Heart left ventricle (tissue), 16 donors: ENCODE results near the gene DOCK4. TPM values are rescaled to one million over a fixed set of nuclear protein-coding genes. Genes with fewer than 3 reads are reported as not detected.

ENCODE experiments used
- ATAC-seq, 4 donors: fragments of 200-7000 bp; cut with Tn5 transposase; one replicate each; pipeline ENCODE4 v1.9.1; 2020 to 2022; ENCODE audit warnings: moderate library complexity in 4 of 4, mild to moderate bottlenecking in 3 of 4, moderate number of reproducible peaks in 1 of 4
- DNase-seq, 5 donors: peaks; one replicate each; pipeline ENCODE4 v3.0.0-alpha.2; 2020
- H3K27ac ChIP-seq, 12 donors: fragments of 200-600 bp; sonication (generic) in 4 of 12; one replicate each; pipeline versions ENCODE4 v1.5.0 to v1.8.0; 2016 to 2022; ENCODE audit warnings: mild to moderate bottlenecking in 2 of 12
- H3K27me3 ChIP-seq, 9 donors: fragments of 200-600 bp; sonication (generic) in 2 of 9; one replicate each; pipeline versions ENCODE4 v1.5.1 to v1.8.0; 2016 to 2022; ENCODE audit warnings: mild to moderate bottlenecking in 3 of 9
- H3K36me3 ChIP-seq, 9 donors: fragments of 200-600 bp; sonication (generic) in 2 of 9; one replicate each; pipeline versions ENCODE4 v1.5.0 to v1.8.0; 2018 to 2022; ENCODE audit warnings: mild to moderate bottlenecking in 2 of 9
- H3K4me1 ChIP-seq, 12 donors: fragments of 200-600 bp; sonication (generic) in 4 of 12; one replicate each; pipeline versions ENCODE4 v1.5.0 to v1.8.0; 2016 to 2022; ENCODE audit warnings: mild to moderate bottlenecking in 3 of 12
- H3K4me3 ChIP-seq, 12 donors: fragments of 200-600 bp; sonication (generic) in 4 of 12; one replicate each; pipeline versions ENCODE4 v1.5.0 to v1.8.0; 2017 to 2022; ENCODE audit warnings: mild to moderate bottlenecking in 9 of 12, moderate library complexity in 4 of 12
- H3K9me3 ChIP-seq, 12 donors: fragments of 200-600 bp; sonication (generic) in 4 of 12; one replicate each; pipeline versions ENCODE4 v1.5.0 to v1.8.0; 2016 to 2022; ENCODE audit warnings: mild to moderate bottlenecking in 1 of 12
- CTCF ChIP-seq, 12 donors: fragments of 200-600 bp; sonication (generic) in 4 of 12; IDR thresholded peaks; one replicate each; pipeline versions ENCODE4 v1.5.0 to v1.8.0; 2018 to 2022; ENCODE audit warnings: antibody characterized with exemption in 12 of 12, mild to moderate bottlenecking in 5 of 12
- POLR2A ChIP-seq, 2 donors: fragments of 450-650 bp; IDR thresholded peaks; one replicate each; pipeline ENCODE4 v1.6.1; 2017; ENCODE audit warnings: antibody characterized with exemption in 2 of 2, mild to moderate bottlenecking in 2 of 2, moderate library complexity in 2 of 2
- WGBS, 4 donors: extraction: QIAGEN DNeasy Blood & Tissue Kit in 2 of 4; methylation state at CpG; one replicate each; pipeline versions ENCODE4 v1.1.5 to v1.1.7; 2013 to 2018; 5-methylcytosine and 5-hydroxymethylcytosine counted together
- intact Hi-C, 10 donors: fragments of 100-400 bp; cut with DNase I; formaldehyde crosslinking; loops; one replicate each; pipeline versions ENCODE4 v1.11.1 to v1.14.2; 2022
- polyA plus RNA-seq, 2 donors: library from polyadenylated mRNA; stranded (reverse); fragments of 200-250 nt; gene quantifications; one replicate each; pipeline ENCODE4 v1.2.3, GENCODE V29; 2013
- total RNA-seq, 9 donors: library from RNA; depleted of rRNA in 2 of 9; stranded (reverse); fragments of >200 nt in 2 of 9; fragmentation: NEBNext Ultra II Directional in 3 of 9; extraction: Animal tissue kit (Norgen Biotek cat#: 25700) in 3 of 9; gene quantifications; one replicate each; pipeline versions ENCODE4 v1.1.0 to v1.2.4, GENCODE V29; 2016 to 2023
- donor health status: ischemic (EF 13 %, LVEDD 7.1; RV severe dilation, severe dysfunction).
- donor health status: healthy with polysubstance abuse.
- donor health status: DM: no; HTN: yes; CAD: no.
- donor health status: DM: no; HTN: no; CAD: no.
- donor health status: ischemic (EF 25% LVEDD 6.9; RV normal size, moderate dysfunction).
- donor health status: ischemic (EF 25% LVEDD 5.7; RV mildly dilated, moderate dysfunction).
- donor health status: healthy.
- donor health status: DM: yes; HTN: yes; CAD: no.
- donor health status: ischemic (EF 35%, LVEDD 5.7; RV mildly dilated, moderate dysfunction).
- donor health status: nonischemic (EF 11% LVEDD 7.7; RV severe dilation, severe dysfunction).
- donor health status: DM: yes; HTN: yes; CAD: no.
- donor health status: PGD.
- donor health status: ischemic (EF 29% LVEDD 5.4; RV normal size, mild dysfunction).
- donor health status: nonischemic (EF 23%, LVEDD 6.1; RV moderate dilation, normal function).

DOCK4 gene
- total and polyA plus RNA-seq, 11 donors = 5.1 to 40.8 (median 13.1) TPM

GRCh38 chr7:111705807-111706206 lies 500.4 kb downstream of the DOCK4 start:
- no peaks in the 10 kb centered on the region for H3K4me1 ChIP-seq
- TF ChIP-seq CTCF (IDR thresholded peaks at IDR 0.05) (no peak), POLR2A (IDR thresholded peaks at IDR 0.05) (no peak)
- peaks cover 0 to 4% (median 0%) of the 10 kb centered on the region in 9 donors for H3K27me3 ChIP-seq
- intact Hi-C loops = no loop called here
- no peak for DNase-seq
- H3K9me3 ChIP-seq = peaks cover 0 to 16% (median 0%) of the 10 kb centered on the region in 12 donors
- no peak overlapping the region for H3K4me3 ChIP-seq
- ATAC-seq = no peak
- WGBS, 4 donors = 82 to 88% (median 86%) methylated on average over 5 of the region's 5 CpGs
- no peaks in the 10 kb centered on the region for H3K36me3 ChIP-seq
- no peak overlapping the region for H3K27ac ChIP-seq

- Histone ChIP-seq H3K27ac (no peak overlapping the region), H3K4me1 (no peaks in the 10 kb centered on the region), H3K4me3 (no peak overlapping the region), H3K36me3 (no peaks in the 10 kb centered on the region), H3K9me3 (peaks cover 0 to 5% (median 0%) of the 10 kb centered on the region in 12 donors), H3K27me3 (no peaks in the 10 kb centered on the region)
- 60 to 69% (median 68%) methylated on average over 1 of the region's 1 CpG for WGBS, 4 donors
- TF ChIP-seq CTCF (IDR thresholded peaks at IDR 0.05) (no peak), POLR2A (IDR thresholded peaks at IDR 0.05) (no peak)
- no peak for DNase-seq
- ATAC-seq = no peak
- intact Hi-C loops = no loop called here
Observed at GRCh38 chr7:111697771-111698170, 508.4 kb downstream of the DOCK4 start.

- DNase-seq = no peak
- H3K4me1 ChIP-seq = no peaks in the 10 kb centered on the region
- intact Hi-C loops = no loop called here
- ATAC-seq = no peak
- H3K27me3 ChIP-seq = no peaks in the 10 kb centered on the region
- 75 to 84% (median 81%) methylated on average over 2 of the region's 2 CpGs for WGBS, 4 donors
- TF ChIP-seq POLR2A (IDR thresholded peaks at IDR 0.05) = no peak
- no peak for TF ChIP-seq CTCF (IDR thresholded peaks at IDR 0.05)
- H3K27ac ChIP-seq = no peak overlapping the region
- no peak overlapping the region for H3K4me3 ChIP-seq
- no peaks in the 10 kb centered on the region for H3K9me3 ChIP-seq
- no peaks in the 10 kb centered on the region for H3K36me3 ChIP-seq
Observed at GRCh38 chr7:111694376-111694775, 511.8 kb downstream of the DOCK4 start.

- intact Hi-C loops = no loop called here
- 61 to 67% (median 66%) methylated on average over 7 of the region's 7 CpGs for WGBS, 4 donors
Observed at GRCh38 chr7:111690364-111691111, 515.7 kb downstream of the DOCK4 start.

More at GRCh38 chr7:111690364-111691111, 515.7 kb downstream of the DOCK4 start:
- ATAC-seq (no peak), DNase-seq (no peak)
- H3K27ac ChIP-seq = no peak overlapping the region
- H3K4me3 ChIP-seq = no peak overlapping the region
- no peaks in the 10 kb centered on the region for H3K27me3 ChIP-seq
- no peaks in the 10 kb centered on the region for H3K9me3 ChIP-seq
- no peaks in the 10 kb centered on the region for H3K4me1 ChIP-seq
- TF ChIP-seq CTCF (IDR thresholded peaks at IDR 0.05) = no peak
- TF ChIP-seq POLR2A (IDR thresholded peaks at IDR 0.05) = no peak
- no peaks in the 10 kb centered on the region for H3K36me3 ChIP-seq
